GM23338 (cell line): Measurements from ENCODE around the gene CASTOR1. TPM values are rescaled to one million over a fixed set of nuclear protein-coding genes. Genes with fewer than 3 reads are reported as not detected.

ENCODE experiments used
- ATAC-seq: fragments of 200-7000 bp; cut with Tn5 transposase; 3 replicates; pipeline ENCODE4 v1.9.1; 2020
- DNase-seq: peaks from one replicate; pipeline ENCODE4 v3.0.0-alpha.2; 2015; ENCODE audit warnings: low spot score
- H2AFZ ChIP-seq: fragments of 200-600 bp; sonication (generic); 2 replicates; pipeline ENCODE4 v1.8.0; 2016; ENCODE audit warnings: antibody characterized with exemption, mild to moderate bottlenecking, moderate library complexity
- H3F3A ChIP-seq: fragments of 200-600 bp; sonication (generic); replicated peaks from 2 replicates; pipeline ENCODE4 v1.8.0; 2017; ENCODE audit warnings: antibody characterized with exemption, mixed run types, low read depth
- H3K27ac ChIP-seq: fragments of 200-600 bp; sonication (generic); 2 replicates; pipeline ENCODE4 v1.6.1; 2016; ENCODE audit warnings: low read depth
- H3K27me3 ChIP-seq: fragments of 200-600 bp; sonication (generic); 2 replicates; pipeline ENCODE4 v1.8.0; 2016; ENCODE audit warnings: mild to moderate bottlenecking, mixed run types, moderate library complexity; ENCODE audit not compliant: insufficient read depth
- H3K36me3 ChIP-seq: fragments of 200-600 bp; sonication (generic); 2 replicates; pipeline ENCODE4 v1.8.0; 2016; ENCODE audit warnings: mild to moderate bottlenecking; ENCODE audit not compliant: insufficient read depth
- H3K4me1 ChIP-seq: fragments of 200-600 bp; sonication (generic); 2 replicates; pipeline ENCODE4 v1.8.0; 2016; ENCODE audit warnings: mild to moderate bottlenecking, moderate library complexity; ENCODE audit not compliant: insufficient read depth
- H3K4me2 ChIP-seq: fragments of 200-600 bp; sonication (generic); 2 replicates; pipeline ENCODE4 v1.7.1; 2017; ENCODE audit warnings: mixed run types
- H3K4me3 ChIP-seq: fragments of 200-600 bp; sonication (generic); 2 replicates; pipeline ENCODE4 v1.6.1; 2016; ENCODE audit warnings: mixed run types
- H3K79me2 ChIP-seq: fragments of 200-600 bp; sonication (generic); replicated peaks from 2 replicates; pipeline ENCODE4 v1.8.0; 2017; ENCODE audit warnings: mild to moderate bottlenecking; ENCODE audit not compliant: insufficient read depth
- H3K9me2 ChIP-seq: fragments of 200-600 bp; sonication (generic); 2 replicates; pipeline ENCODE4 v1.8.0; 2017; ENCODE audit not compliant: insufficient read depth
- H4K20me1 ChIP-seq: fragments of 200-600 bp; sonication (generic); replicated peaks from 2 replicates; pipeline ENCODE4 v1.8.0; 2017; ENCODE audit warnings: mild to moderate bottlenecking; ENCODE audit not compliant: insufficient read depth
- H3K27ac Mint-ChIP-seq: 2 replicates; pipeline ENCODE4 v1.8.0; 2020; ENCODE audit warnings: inconsistent platforms, mild to moderate bottlenecking, moderate library complexity, mixed read lengths
- H3K27me3 Mint-ChIP-seq: 3 replicates; pipeline ENCODE4 v1.8.0; 2022; ENCODE audit warnings: low read depth, mild to moderate bottlenecking, moderate library complexity, mixed read lengths, inconsistent platforms; ENCODE audit not compliant: insufficient read depth, poor library complexity
- H3K36me3 Mint-ChIP-seq: 3 replicates; pipeline ENCODE4 v1.8.0; 2021; ENCODE audit warnings: low read depth, mild to moderate bottlenecking, inconsistent platforms, moderate library complexity, mixed read lengths
- H3K4me1 Mint-ChIP-seq: 3 replicates; pipeline ENCODE4 v1.8.0; 2020; ENCODE audit warnings: mild to moderate bottlenecking, inconsistent platforms, mixed read lengths
- H3K4me3 Mint-ChIP-seq: 3 replicates; pipeline ENCODE4 v1.8.0; 2021; ENCODE audit warnings: moderate library complexity, mild to moderate bottlenecking, inconsistent platforms, mixed read lengths
- H3K9me3 Mint-ChIP-seq: 3 replicates; pipeline ENCODE4 v1.8.0; 2020; ENCODE audit warnings: moderate library complexity, mild to moderate bottlenecking, inconsistent platforms, mixed read lengths
- CREB1 ChIP-seq: fragments of 250-450 bp; sonication (Bioruptor Pico); IDR thresholded peaks from 2 replicates; pipeline ENCODE4 v1.5.0; 2020; ENCODE audit warnings: low read depth, mild to moderate bottlenecking, moderate library complexity
- CTCF ChIP-seq, 2 experiments: fragments of 200-600 bp in 1 of 2; sonication (generic) in 1 of 2; conservative IDR thresholded peaks; 2 replicates each; pipeline versions ENCODE4 v1.5.1 to v1.6.1; 2016 to 2017; ENCODE audit warnings: antibody characterized with exemption in 2 of 2, low read depth in 2 of 2, mild to moderate bottlenecking in 2 of 2, moderate library complexity in 1 of 2
- EZH2 ChIP-seq: fragments of 200-600 bp; sonication (generic); IDR thresholded peaks from one replicate; pipeline ENCODE4 v1.8.0; 2017; ENCODE audit warnings: antibody characterized with exemption, mild to moderate bottlenecking, low read depth; ENCODE audit not compliant: unreplicated experiment
- EZH2phosphoT487 ChIP-seq: fragments of 200-600 bp; sonication (generic); IDR thresholded peaks from one replicate; pipeline ENCODE4 v1.8.1; 2018; ENCODE audit warnings: antibody characterized with exemption; ENCODE audit not compliant: unreplicated experiment
- JUNB ChIP-seq: IDR thresholded peaks from one replicate; pipeline ENCODE4 v1.6.1; 2016; ENCODE audit warnings: antibody characterized with exemption; ENCODE audit not compliant: unreplicated experiment
- POLR2AphosphoS5 ChIP-seq: IDR thresholded peaks from 2 replicates; pipeline ENCODE4 v1.6.1; 2016; ENCODE audit warnings: antibody characterized with exemption, low read depth
- STAT1 ChIP-seq: IDR thresholded peaks from one replicate; pipeline ENCODE4 v1.6.1; 2016; ENCODE audit warnings: antibody characterized with exemption; ENCODE audit not compliant: unreplicated experiment
- ZNF114 ChIP-seq: fragments of 250-450 bp; sonication (Bioruptor Pico); IDR thresholded peaks from 2 replicates; pipeline ENCODE4 v1.5.0; 2020; ENCODE audit warnings: mild to moderate bottlenecking, moderate library complexity
- ZNF331 ChIP-seq: fragments of 250-450 bp; sonication (Bioruptor Pico); IDR thresholded peaks from 2 replicates; pipeline ENCODE4 v1.5.0; 2020; ENCODE audit warnings: low read depth, mild to moderate bottlenecking, moderate library complexity
- ZNF462 ChIP-seq: fragments of 250-450 bp; sonication (Bioruptor Pico); IDR thresholded peaks from 2 replicates; pipeline ENCODE4 v1.5.0; 2020; ENCODE audit warnings: mild to moderate bottlenecking, moderate library complexity
- polyA plus RNA-seq: library from polyadenylated mRNA; unstranded; fragments of >200 nt; fragmentation: Nextera tagmentation; extraction: Ambion mirVana; gene quantifications from 2 replicates; pipeline ENCODE4 v1.2.1, GENCODE V29; 2016
- total RNA-seq: library from RNA; depleted of rRNA; stranded (reverse); fragments of >200 nt; shearing (Covaris generic); gene quantifications from 2 replicates; pipeline ENCODE4 v1.2.3, GENCODE V29; 2014

CASTOR1 gene
- total and polyA plus RNA-seq, 2 experiments from 2014 or later: 11.3 to 23.2 TPM

GRCh38 chr22:30297991-30298701 lies 8.8 kb upstream of the CASTOR1 start (continued):
- TF ChIP-seq ZNF462 (no peak), EZH2phosphoT487 (no peak), POLR2AphosphoS5 (no peak)

- DNase-seq (no peak), ATAC-seq (no peak)
- Histone ChIP-seq H4K20me1 (no peaks in the 10 kb centered on the region), H3K79me2 (no peaks in the 10 kb centered on the region), H3K9me2 (no peaks in the 10 kb centered on the region), H3K4me1 (no peaks in the 10 kb centered on the region), H3K27ac (no peak overlapping the region), H3K36me3 (no peaks in the 10 kb centered on the region), H3F3A (no peaks in the 10 kb centered on the region), H3K4me3 (no peak overlapping the region), H3K27me3 (no peaks in the 10 kb centered on the region), H2AFZ (no peak overlapping the region), H3K4me2 (no peak overlapping the region)
- Mint-ChIP-seq H3K4me3 (no peak overlapping the region), H3K36me3 (no peaks in the 10 kb centered on the region; the same call in 2 of the 3 replicates), H3K9me3 (no peaks in the 10 kb centered on the region), H3K27me3 (peaks cover 11% of the 10 kb centered on the region), H3K27ac (no peak overlapping the region), H3K4me1 (peaks cover 16% of the 10 kb centered on the region)
- no peak for TF ChIP-seq JUNB
- no peak for TF ChIP-seq STAT1
- TF ChIP-seq ZNF114 (CRISPR knock-in tag): no peak
- no peak for TF ChIP-seq POLR2AphosphoS5
- TF ChIP-seq CREB1 (CRISPR knock-in tag): no peak
- peak in 1 of 2 experiments; percentile 39; a peak in 1 of 4 replicates for TF ChIP-seq CTCF (conservative IDR thresholded peaks at IDR 0.05; ENCODE audit: low read depth in 2 of 2)
- no peak for TF ChIP-seq EZH2
- TF ChIP-seq EZH2phosphoT487: no peak
- TF ChIP-seq ZNF331 (CRISPR knock-in tag): no peak
Measured at GRCh38 chr22:30297276-30297990, 8.1 kb upstream of the CASTOR1 start.
